Testis (tissue), 3 donors: ENCODE data around the gene DCTN5. TPM values are rescaled to one million over a fixed set of nuclear protein-coding genes. Genes with fewer than 3 reads are reported as not detected.

Experiments used
- DNase-seq: peaks from one replicate; pipeline ENCODE4 v3.0.0-alpha.2; 2019
- H3K27ac ChIP-seq, 2 donors: fragments of 200-600 bp; sonication (generic); one replicate each; pipeline ENCODE4 v1.5.1; 2019
- H3K27me3 ChIP-seq: fragments of 200-600 bp; sonication (generic); one replicate; pipeline ENCODE4 v1.5.1; 2019
- H3K36me3 ChIP-seq: fragments of 200-600 bp; sonication (generic); one replicate; pipeline ENCODE4 v1.5.1; 2017; ENCODE audit warnings: low read depth; ENCODE audit errors: missing control alignments
- H3K4me1 ChIP-seq: fragments of 200-600 bp; sonication (generic); one replicate; pipeline ENCODE4 v1.5.1; 2019
- H3K4me3 ChIP-seq, 2 donors: fragments of 200-600 bp; sonication (generic); one replicate each; pipeline ENCODE4 v1.5.1; 2017 to 2019
- H3K9me3 ChIP-seq: fragments of 200-600 bp; sonication (generic); one replicate; pipeline ENCODE4 v1.5.1; 2017
- CTCF ChIP-seq, 3 experiments: fragments of 450-650 bp in 2 of 3; fragments of 200-600 bp in 1 of 3; sonication (generic) in 1 of 3; IDR thresholded peaks; one replicate each; pipeline ENCODE4 v1.5.1; 2016 to 2019; ENCODE audit warnings: antibody characterized with exemption in 3 of 3, mild to moderate bottlenecking in 2 of 3, moderate library complexity in 1 of 3
- POLR2A ChIP-seq: fragments of 450-650 bp; IDR thresholded peaks from one replicate; pipeline ENCODE4 v1.6.1; 2017; ENCODE audit warnings: antibody characterized with exemption, mild to moderate bottlenecking, moderate library complexity
- WGBS, 2 donors: methylation state at CpG; one replicate each; pipeline ENCODE4 v1.1.5; 2018; 5-methylcytosine and 5-hydroxymethylcytosine counted together
- intact Hi-C: fragments of 100-400 bp; cut with DNase I; formaldehyde crosslinking; loops from one replicate; pipeline ENCODE4 v1.15.1; 2023; ENCODE audit warnings: low total_unique reads
- polyA plus RNA-seq: library from polyadenylated mRNA; stranded (reverse); fragments of 350-450 nt; fragmentation: Illumina TruSeq; extraction: RNeasy Lipid Tissue Mini Kit (QIAGEN cat#74804); gene quantifications from one replicate; pipeline ENCODE4 v1.2.3, GENCODE V29; 2014; ENCODE audit warnings: low read depth, low replicate concordance; ENCODE audit not compliant: insufficient read depth
- total RNA-seq, 2 donors: library from RNA; depleted of rRNA; stranded (reverse); fragments of >200 nt; gene quantifications; one replicate each; pipeline ENCODE4 v1.2.3, GENCODE V29; 2016

The DCTN5 gene
- total and polyA plus RNA-seq, 3 donors from 2014 or later, result 61.3 to 84.0 (median 63.3) TPM

DNA sequence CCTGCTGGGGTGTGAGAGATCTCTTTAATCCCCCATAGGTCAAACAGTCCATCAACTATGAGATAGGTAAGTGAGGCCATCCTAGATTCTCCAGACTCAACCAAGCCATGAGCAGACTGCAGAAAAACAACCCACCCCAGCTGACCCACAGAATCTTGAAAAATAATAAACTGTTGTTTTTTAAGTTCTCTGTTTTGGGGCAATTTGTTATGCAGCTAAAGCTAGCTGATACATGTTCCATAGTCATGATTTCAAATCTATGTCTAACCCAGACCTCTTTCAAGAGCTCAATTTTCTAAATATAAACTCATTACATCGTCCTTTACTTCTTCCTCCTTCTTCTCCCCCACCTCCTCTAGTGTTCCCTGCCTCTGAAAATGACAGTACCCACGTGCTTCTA lies 61.7 kb downstream of the DCTN5 start:
- H3K4me1 ChIP-seq, result no peaks in the 10 kb centered on the region
- intact Hi-C loops, result no loop called here

DNA sequence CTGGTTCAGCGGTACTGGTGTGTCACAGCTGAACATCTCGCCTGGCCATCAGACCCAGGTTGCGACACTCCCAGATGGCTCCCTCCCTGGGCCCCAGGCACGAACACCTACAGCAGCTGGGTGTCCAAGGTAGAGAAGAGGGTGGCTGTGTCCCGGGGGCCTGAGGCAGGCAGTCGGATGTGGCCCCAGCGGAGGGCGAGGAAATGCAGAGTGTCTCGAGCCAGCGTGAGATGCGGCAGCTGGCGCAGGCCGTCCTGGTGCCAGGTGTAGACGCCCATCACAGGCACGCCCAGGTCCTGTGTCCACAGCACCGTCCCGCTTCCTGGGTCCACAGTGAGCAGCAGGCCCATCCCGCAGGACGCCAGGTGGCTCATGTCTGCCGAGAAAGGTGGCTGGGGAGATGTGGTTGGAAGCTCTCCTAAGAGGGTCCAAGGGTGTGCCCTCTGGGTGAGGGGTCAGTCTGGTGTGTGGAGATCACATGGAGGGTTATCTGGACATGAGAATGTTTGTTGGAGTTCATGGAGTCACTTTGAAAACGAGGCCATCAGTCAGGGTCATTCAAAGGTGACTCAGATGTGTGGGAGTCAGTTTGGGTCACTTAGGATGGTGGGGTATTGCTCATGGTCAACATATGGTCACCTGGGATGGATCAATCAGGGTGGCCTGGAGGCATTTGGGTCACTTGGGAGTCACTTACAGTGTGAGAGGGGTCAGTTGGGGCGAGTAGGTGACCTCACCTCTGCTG lies 63.7 kb downstream of the DCTN5 start:
- Histone ChIP-seq H3K27me3 (no peaks in the 10 kb centered on the region), H3K9me3 (no peaks in the 10 kb centered on the region), H3K4me3 (no peak overlapping the region), H3K4me1 (no peaks in the 10 kb centered on the region), H3K27ac (no peak overlapping the region), H3K36me3 (no peaks in the 10 kb centered on the region)
- WGBS, 2 donors, result 82 to 91% methylated on average over 11 to 22 of the region's 22 CpGs
- intact Hi-C loops, result no loop called here
- DNase-seq, result no peak
- TF ChIP-seq CTCF (IDR thresholded peaks at IDR 0.05), result no peak
- TF ChIP-seq POLR2A, result no peak

More for the DNA sequence above, 61.7 kb downstream of the DCTN5 start:
- no peaks in the 10 kb centered on the region for H3K36me3 ChIP-seq
- H3K27ac ChIP-seq, result no peak overlapping the region
- TF ChIP-seq POLR2A, result no peak
- TF ChIP-seq CTCF (IDR thresholded peaks at IDR 0.05), result no peak
- H3K4me3 ChIP-seq, result no peak overlapping the region
- H3K27me3 ChIP-seq, result no peaks in the 10 kb centered on the region
- H3K9me3 ChIP-seq, result no peaks in the 10 kb centered on the region
- 60 to 70% methylated on average over 2 of the region's 2 CpGs for WGBS, 2 donors
- DNase-seq, result no peak

- 85 to 92% methylated on average over 2 of the region's 2 CpGs for WGBS, 2 donors
- no peak for DNase-seq
- intact Hi-C loops, result no loop called here
- TF ChIP-seq POLR2A (no peak), CTCF (IDR thresholded peaks at IDR 0.05) (no peak)
- H3K4me1 ChIP-seq, result no peaks in the 10 kb centered on the region
- H3K27ac ChIP-seq, result no peak overlapping the region
- no peaks in the 10 kb centered on the region for H3K36me3 ChIP-seq
- H3K9me3 ChIP-seq, result no peaks in the 10 kb centered on the region
- H3K27me3 ChIP-seq, result no peaks in the 10 kb centered on the region
- no peak overlapping the region for H3K4me3 ChIP-seq
These were observed 64.2 kb downstream of the DCTN5 start for GRCh38 chr16:23705517-23705902.

DNA sequence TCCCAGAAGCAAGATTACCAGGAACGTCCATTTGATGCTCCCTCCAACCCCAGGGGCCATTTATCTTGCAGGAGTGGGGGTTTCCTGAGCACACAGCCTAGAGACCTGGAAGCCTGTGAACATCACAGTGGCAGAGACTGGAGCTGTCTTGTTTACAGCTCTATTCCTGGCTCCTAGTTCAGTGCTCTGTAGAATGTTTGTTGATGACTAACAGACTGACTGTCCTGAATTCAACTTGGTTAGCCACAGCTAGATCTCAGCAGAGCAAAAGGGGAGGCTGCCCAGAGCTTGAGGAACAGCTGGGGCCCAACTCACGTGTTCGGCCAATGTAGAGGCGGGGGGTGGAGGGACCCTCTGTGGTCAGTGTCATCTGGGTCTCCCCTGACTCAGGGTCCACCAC lies 65.2 kb downstream of the DCTN5 start:
- WGBS, 2 donors, result 91% methylated on average over 4 of the region's 4 CpGs; no CpG with 5 or more reads in 1 of the 2 donors
- TF ChIP-seq POLR2A (no peak), CTCF (IDR thresholded peaks at IDR 0.05) (no peak)
- Histone ChIP-seq H3K4me1 (no peaks in the 10 kb centered on the region), H3K36me3 (no peaks in the 10 kb centered on the region), H3K9me3 (no peaks in the 10 kb centered on the region), H3K4me3 (no peak overlapping the region), H3K27ac (no peak overlapping the region), H3K27me3 (no peaks in the 10 kb centered on the region)
- intact Hi-C loops, result no loop called here
- no peak for DNase-seq

DNA sequence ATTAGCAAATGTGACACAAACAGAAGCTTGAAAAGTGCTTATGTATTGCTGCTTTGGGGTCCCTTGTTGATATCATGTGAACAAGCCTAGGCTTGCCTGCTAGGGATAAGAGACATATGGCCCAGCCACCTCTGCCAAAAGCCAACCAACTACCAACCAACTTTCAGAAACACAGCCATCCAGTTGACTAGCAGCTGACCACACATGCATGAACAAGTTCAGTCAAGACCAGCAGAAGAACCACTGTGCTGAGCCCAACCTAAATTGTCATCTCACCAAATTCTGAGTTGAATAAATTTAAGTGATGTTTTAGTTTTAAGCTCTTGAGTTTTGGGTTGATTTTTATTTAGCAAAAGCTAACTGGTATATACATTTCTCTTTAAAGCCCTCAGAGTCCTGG lies 68.3 kb downstream of the DCTN5 start:
- H3K36me3 ChIP-seq, result no peaks in the 10 kb centered on the region
- intact Hi-C loops, result no loop called here
- H3K27ac ChIP-seq, result no peak overlapping the region
- H3K4me1 ChIP-seq, result no peaks in the 10 kb centered on the region
- no peak for DNase-seq
- H3K4me3 ChIP-seq, result no peak overlapping the region
- no peaks in the 10 kb centered on the region for H3K27me3 ChIP-seq
- no peaks in the 10 kb centered on the region for H3K9me3 ChIP-seq
- TF ChIP-seq CTCF (IDR thresholded peaks at IDR 0.05) (no peak), POLR2A (no peak)
